NCI-H2029 treated with DMSO at 0.1 percent for 48 hours (cell line): ENCODE data around the gene EFCAB9.

Source experiments
- DNase-seq: peaks from one replicate; lab custom pipeline; 2025; lab: John Stamatoyannopoulos, UW

Gene EFCAB9

GRCh38 chr5:172166030-172166826 is 27.7 kb upstream of the EFCAB9 start:
- DNase-seq: no peak

DNA sequence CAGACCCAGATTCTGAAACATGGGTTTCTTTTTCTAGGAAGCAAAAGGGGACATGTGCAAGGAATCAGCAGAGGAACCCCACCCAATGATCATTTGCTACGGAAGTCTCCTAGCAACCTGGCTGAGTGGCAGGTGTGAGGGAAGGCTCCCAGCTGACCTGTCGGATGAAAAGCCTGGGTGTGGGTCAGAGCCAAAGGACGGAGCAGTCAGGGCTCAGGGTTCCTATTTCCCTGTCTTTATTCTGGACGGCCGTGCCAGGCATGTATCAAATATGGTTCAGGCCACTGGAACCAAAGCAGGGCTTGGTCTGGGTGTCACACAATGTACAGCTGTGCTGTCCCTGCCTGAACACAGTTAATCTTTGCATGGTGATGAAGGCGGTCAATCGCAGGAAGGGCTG is 26.1 kb upstream of the EFCAB9 start:
- no peak for DNase-seq

DNA sequence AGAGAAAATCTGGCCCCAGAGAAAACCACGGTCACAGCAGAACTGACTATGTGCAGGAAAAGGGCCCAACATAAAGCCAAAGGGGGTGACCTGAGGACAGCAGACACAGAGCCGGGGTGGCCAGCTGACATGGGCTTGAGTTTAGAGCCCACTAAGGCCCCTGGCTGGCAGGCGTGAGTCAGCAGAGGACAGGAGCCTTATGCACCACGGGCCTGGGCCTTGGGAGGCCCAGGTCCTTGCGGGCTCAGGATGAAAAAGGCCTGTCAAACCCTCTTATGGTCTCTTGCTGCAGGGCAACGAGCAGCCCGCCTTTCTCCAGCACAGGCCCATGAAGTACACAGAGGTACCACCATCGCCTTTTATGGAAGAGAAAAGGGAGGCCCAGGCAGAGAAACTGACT is 25.7 kb upstream of the EFCAB9 start:
- DNase-seq: no peak

- DNase-seq: no peak
Observed at GRCh38 chr5:172169216-172169615, 24.8 kb upstream of the EFCAB9 start.

- DNase-seq: no peak
Observed at GRCh38 chr5:172170251-172170701, 23.7 kb upstream of the EFCAB9 start.

GRCh38 chr5:172171118-172171517 is 22.9 kb upstream of the EFCAB9 start:
- DNase-seq: no peak

GRCh38 chr5:172172912-172173563 is 20.9 kb upstream of the EFCAB9 start:
- DNase-seq: no peak

DNA sequence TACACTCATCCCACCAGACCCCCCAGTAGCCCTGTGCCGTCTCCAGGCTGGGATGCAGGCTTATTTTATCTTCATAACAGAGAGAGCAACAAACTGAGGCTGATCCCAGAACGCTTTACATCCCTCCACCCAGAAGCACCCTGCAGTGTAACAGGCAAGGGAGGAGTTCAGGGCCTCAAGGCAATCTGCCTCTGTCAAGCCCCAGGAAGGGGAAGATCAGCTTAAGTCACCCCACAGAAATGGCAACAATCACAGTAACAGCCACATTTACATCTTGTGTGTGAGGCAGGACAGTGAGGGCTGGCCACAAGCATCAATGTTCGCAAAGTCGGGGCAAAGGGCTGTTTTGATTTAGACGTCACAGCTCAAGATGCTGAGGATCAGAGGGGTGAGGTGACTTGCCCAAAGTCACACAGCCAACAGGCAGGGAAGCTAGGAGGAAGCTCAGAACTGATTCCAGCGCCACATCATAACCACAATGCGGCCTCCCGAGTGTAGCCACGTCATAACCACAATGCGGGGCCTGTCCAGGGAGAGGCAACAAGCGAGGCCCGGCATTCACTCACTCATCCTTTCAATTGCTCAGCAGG is 20.3 kb upstream of the EFCAB9 start:
- no peak for DNase-seq

GRCh38 chr5:172175263-172175719 is 18.7 kb upstream of the EFCAB9 start:
- DNase-seq: no peak

- no peak for DNase-seq
Observed at GRCh38 chr5:172177176-172177575, 16.8 kb upstream of the EFCAB9 start.

- DNase-seq: no peak
Observed at GRCh38 chr5:172178301-172178987, 15.5 kb upstream of the EFCAB9 start.

GRCh38 chr5:172178991-172179989 is 14.7 kb upstream of the EFCAB9 start:
- DNase-seq: no peak

- DNase-seq: no peak
Observed at GRCh38 chr5:172180936-172181335, 13.0 kb upstream of the EFCAB9 start.

DNA sequence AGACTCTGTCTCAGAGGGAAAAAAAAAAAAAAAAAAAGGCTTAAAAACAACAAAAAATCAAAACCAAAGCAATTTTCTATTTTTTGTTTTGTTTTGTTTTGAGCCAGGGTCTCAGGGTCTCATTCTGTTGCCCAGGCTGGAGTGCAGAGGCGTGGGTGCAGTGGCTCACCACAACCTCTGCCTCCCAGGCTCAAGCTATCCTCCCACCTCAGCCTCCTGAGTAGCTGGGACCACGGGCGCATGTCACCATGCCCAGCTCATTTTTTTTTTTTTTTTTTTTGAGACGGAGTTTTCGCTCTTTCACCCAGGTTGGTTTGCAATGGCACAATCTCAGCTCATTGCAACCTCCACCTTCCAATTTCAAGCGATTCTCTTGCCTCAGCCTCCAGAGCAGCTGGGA is 11.7 kb upstream of the EFCAB9 start:
- no peak for DNase-seq

DNA sequence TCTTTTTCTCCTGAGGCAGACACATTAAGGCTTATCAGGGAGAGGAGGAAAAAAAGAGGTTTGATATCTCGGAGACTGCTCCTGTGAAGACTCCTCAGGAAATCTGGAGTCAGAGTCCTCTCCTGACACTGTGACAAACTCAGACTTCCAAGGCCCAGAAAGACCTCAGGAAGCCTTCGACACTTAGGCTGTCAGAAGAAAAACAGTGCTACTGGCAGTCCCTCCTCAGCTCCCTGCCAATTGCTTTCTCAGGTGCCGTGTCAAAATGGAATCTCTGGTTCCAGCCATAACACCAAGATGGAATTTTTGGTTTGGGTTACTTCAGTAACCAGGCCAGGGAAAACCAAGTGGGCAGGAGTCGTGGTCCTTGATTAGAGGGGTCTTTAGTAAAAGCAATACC is 10.1 kb upstream of the EFCAB9 start:
- DNase-seq: no peak

- DNase-seq: no peak
Observed at GRCh38 chr5:172185096-172185461, 8.9 kb upstream of the EFCAB9 start.

GRCh38 chr5:172186114-172186695 is 7.8 kb upstream of the EFCAB9 start:
- no peak for DNase-seq

DNA sequence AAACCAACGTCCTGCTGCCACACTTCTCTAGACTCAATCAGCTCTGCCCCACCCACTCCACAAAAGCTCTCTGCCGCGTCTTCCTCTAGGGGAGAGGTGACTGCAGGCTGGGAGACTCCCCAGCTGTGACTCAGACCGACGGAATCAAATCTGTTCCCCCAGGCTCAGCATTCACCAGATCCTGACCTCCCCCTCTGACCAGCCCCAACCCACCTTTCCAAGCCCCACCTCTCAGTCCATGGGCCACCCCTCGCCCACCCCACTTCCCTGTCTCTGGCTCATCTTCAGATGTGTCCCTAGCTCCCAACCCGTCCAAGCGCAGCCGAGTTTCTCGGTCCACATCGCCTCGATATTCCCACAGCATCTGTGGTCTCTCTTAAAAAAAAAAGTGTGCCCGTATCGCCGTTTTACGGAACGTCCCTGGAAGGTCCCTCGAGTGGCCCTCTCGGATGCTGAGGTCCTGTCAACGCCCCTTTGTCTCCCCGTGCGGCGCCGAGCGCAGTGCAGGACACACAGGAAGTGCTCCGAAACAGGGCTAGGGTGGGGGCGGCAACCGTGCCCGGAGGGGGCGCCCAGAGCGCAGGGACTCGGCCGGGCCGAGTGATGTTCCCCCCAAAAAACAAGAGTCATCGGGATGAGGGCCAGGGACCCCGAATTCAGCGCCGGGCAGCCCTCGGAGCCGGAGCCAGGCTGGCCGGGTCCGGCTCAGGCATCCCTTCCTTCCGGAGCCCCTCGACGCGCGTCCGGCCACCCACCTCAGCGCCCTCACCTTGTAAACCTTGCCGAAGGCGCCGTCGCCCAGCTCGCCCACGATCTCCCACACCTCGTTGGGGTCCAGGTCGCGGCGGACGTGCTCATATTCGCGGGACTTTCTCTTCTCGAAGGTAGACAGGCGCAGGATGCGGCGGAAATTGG is 6.6 kb upstream of the EFCAB9 start:
- no peak for DNase-seq

GRCh38 chr5:172188033-172188892 is 5.7 kb upstream of the EFCAB9 start, which contains the start of gene STK10:
TSS of gene STK10 (minus strand) at chr5:172188224. CDS start at chr5:172188042, 182 bp downstream.
- DNase-seq: peak; percentile 39
